Thoracic aorta (tissue), 2 donors: ENCODE data around the gene OTOP2. TPM values are rescaled to one million over a fixed set of nuclear protein-coding genes. Genes with fewer than 3 reads are reported as not detected.

Source experiments
- ATAC-seq: fragments of 150-250 bp; one replicate; pipeline ENCODE4 v1.8.0; 2017; ENCODE audit warnings: low read depth; ENCODE audit not compliant: insufficient number of reproducible peaks, low FRiP score
- DNase-seq: peaks from one replicate; pipeline ENCODE4 v3.0.0-alpha.2; 2020; ENCODE audit warnings: low spot score
- H3K27ac ChIP-seq, 2 donors: fragments of 200-600 bp; sonication (generic); 1 replicate in 1 of 2; 2 replicates in 1 of 2; pipeline ENCODE4 v1.5.1; 2016; ENCODE audit warnings: mild to moderate bottlenecking in 2 of 2, moderate library complexity in 2 of 2
- H3K27me3 ChIP-seq: fragments of 200-600 bp; sonication (generic); replicated peaks from 2 replicates; pipeline ENCODE4 v1.6.0; 2016; ENCODE audit warnings: mild to moderate bottlenecking; ENCODE audit not compliant: insufficient read depth
- H3K36me3 ChIP-seq: fragments of 200-600 bp; sonication (generic); one replicate; pipeline ENCODE4 v1.5.1; 2016
- H3K4me1 ChIP-seq, 2 donors: fragments of 200-600 bp; sonication (generic); 1 replicate in 1 of 2; 2 replicates in 1 of 2; pipeline versions ENCODE4 v1.5.1 to v1.6.0; 2016; ENCODE audit warnings: low read depth in 2 of 2, mild to moderate bottlenecking in 1 of 2; ENCODE audit not compliant: control insufficient read depth in 1 of 2
- H3K4me3 ChIP-seq: fragments of 200-600 bp; sonication (generic); 2 replicates; pipeline ENCODE4 v1.5.1; 2016; ENCODE audit warnings: mild to moderate bottlenecking
- H3K9me3 ChIP-seq: fragments of 200-600 bp; sonication (generic); 2 replicates; pipeline ENCODE4 v1.5.1; 2016
- total RNA-seq, 2 donors: library from RNA; depleted of rRNA; stranded (reverse); fragments of >200 nt; gene quantifications; one replicate each; pipeline versions ENCODE4 v1.1.0 to v1.2.3, GENCODE V29; 2016
- TF ChIP-seq, protein P1 (sequence below): fragments of 200-600 bp; sonication (generic); IDR thresholded peaks from one replicate; pipeline ENCODE4 v1.5.1; 2019; ENCODE audit warnings: antibody characterized with exemption

OTOP2 gene
- total RNA-seq, 2 donors from 2014 or later: not detected

- peaks cover 2% of the 10 kb centered on the region for H3K27me3 ChIP-seq
- ATAC-seq (no peak), DNase-seq (no peak)
- H3K9me3 ChIP-seq: no peaks in the 10 kb centered on the region
- no peaks in the 10 kb centered on the region for H3K36me3 ChIP-seq
- TF ChIP-seq, protein P1, sequence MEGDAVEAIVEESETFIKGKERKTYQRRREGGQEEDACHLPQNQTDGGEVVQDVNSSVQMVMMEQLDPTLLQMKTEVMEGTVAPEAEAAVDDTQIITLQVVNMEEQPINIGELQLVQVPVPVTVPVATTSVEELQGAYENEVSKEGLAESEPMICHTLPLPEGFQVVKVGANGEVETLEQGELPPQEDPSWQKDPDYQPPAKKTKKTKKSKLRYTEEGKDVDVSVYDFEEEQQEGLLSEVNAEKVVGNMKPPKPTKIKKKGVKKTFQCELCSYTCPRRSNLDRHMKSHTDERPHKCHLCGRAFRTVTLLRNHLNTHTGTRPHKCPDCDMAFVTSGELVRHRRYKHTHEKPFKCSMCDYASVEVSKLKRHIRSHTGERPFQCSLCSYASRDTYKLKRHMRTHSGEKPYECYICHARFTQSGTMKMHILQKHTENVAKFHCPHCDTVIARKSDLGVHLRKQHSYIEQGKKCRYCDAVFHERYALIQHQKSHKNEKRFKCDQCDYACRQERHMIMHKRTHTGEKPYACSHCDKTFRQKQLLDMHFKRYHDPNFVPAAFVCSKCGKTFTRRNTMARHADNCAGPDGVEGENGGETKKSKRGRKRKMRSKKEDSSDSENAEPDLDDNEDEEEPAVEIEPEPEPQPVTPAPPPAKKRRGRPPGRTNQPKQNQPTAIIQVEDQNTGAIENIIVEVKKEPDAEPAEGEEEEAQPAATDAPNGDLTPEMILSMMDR: no peak
- H3K4me3 ChIP-seq: no peak overlapping the region
- peaks cover 8 to 10% of the 10 kb centered on the region in 2 donors for H3K4me1 ChIP-seq
- H3K27ac ChIP-seq: no peak overlapping the region
Observed at GRCh38 chr17:74918906-74919305, 5.2 kb upstream of the OTOP2 start.

- no peak for DNase-seq
- peaks cover 16 to 17% of the 10 kb centered on the region in 2 donors for H3K4me1 ChIP-seq
- H3K9me3 ChIP-seq: no peaks in the 10 kb centered on the region
- no peak overlapping the region for H3K4me3 ChIP-seq
- ATAC-seq: no peak
- no peaks in the 10 kb centered on the region for H3K36me3 ChIP-seq
- peaks cover 4% of the 10 kb centered on the region for H3K27me3 ChIP-seq
- H3K27ac ChIP-seq: no peak overlapping the region
- TF ChIP-seq, protein P1: no peak
Observed at GRCh38 chr17:74919440-74920305, 4.4 kb upstream of the OTOP2 start.

DNA sequence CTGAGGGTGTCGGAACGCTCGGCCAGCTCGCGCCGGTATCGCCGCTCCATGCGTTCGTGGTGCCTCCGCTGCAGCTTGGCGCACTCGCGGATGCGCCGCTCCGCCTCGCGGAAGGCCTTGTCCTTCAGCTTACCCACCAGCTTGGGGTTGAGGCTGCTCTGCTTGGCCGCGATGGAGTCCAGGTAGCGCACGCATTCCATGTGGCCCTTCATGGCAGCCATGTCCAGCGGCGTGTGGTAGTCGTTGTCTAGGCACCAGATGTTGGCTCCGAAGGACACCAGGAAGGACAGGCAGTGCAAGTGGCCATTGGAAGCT lies 3.8 kb upstream of the OTOP2 start:
- Histone ChIP-seq H3K9me3 (no peaks in the 10 kb centered on the region), H3K4me3 (no peak overlapping the region), H3K27ac (no peak overlapping the region), H3K27me3 (peaks cover 4% of the 10 kb centered on the region), H3K4me1 (peaks cover 18 to 19% of the 10 kb centered on the region in 2 donors), H3K36me3 (no peaks in the 10 kb centered on the region)
- TF ChIP-seq, protein P1: no peak
- ATAC-seq: no peak
- no peak for DNase-seq

GRCh38 chr17:74920642-74921025 lies 3.4 kb upstream of the OTOP2 start:
- Histone ChIP-seq H3K9me3 (no peaks in the 10 kb centered on the region), H3K27ac (no peak overlapping the region), H3K4me1 (peaks cover 18 to 19% of the 10 kb centered on the region in 2 donors), H3K27me3 (peaks cover 4% of the 10 kb centered on the region), H3K4me3 (no peak overlapping the region), H3K36me3 (no peaks in the 10 kb centered on the region)
- TF ChIP-seq, protein P1: no peak
- DNase-seq (no peak), ATAC-seq (no peak)

DNA sequence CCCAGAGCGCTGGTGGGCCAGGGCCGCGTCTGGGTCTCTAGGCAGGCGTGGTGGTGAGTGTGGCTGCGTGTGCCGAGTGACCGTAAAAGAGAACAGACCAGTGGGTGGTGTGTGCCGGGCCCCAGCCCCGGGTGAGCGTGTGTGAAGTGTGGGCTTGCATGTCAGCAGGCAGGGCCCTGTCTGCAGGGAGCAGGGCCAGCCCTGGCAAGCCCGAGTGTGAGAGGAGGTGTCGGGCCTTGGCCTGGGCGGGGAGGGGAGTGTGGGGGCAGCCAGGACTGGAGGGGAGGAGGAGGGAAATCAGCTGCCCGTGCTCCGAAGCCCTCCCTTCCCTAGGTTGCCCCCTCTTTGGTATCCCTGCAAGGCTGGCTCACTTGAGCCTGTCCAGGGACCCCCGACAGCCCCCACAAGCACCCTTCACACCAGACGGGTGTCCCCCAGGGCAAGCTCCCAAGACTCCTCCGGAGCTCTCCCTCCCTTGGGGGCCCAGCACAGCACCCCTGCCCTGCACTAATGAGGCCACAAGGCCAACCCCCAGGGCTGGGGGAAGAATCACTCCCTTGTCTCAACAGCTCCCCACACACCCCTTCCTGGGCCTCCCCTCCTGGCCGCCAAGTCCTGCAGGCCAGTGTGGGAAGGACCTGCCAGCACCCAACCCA lies 2.9 kb upstream of the OTOP2 start:
- H3K9me3 ChIP-seq: no peaks in the 10 kb centered on the region
- TF ChIP-seq, protein P1: no peak
- DNase-seq: no peak
- no peaks in the 10 kb centered on the region for H3K36me3 ChIP-seq
- no peak for ATAC-seq
- no peak overlapping the region for H3K27ac ChIP-seq
- H3K4me1 ChIP-seq: peaks cover 18 to 19% of the 10 kb centered on the region in 2 donors
- H3K27me3 ChIP-seq: peaks cover 4% of the 10 kb centered on the region
- H3K4me3 ChIP-seq: no peak overlapping the region
